Loucy (cell line): Measurements from ENCODE around the gene SERPINB1.

ENCODE experiments used
- H2AFZ ChIP-seq: fragments of 200-600 bp; sonication (generic); 2 replicates; pipeline ENCODE4 v1.6.0; 2016; ENCODE audit warnings: antibody characterized with exemption, mild to moderate bottlenecking, low read length, moderate library complexity
- H3F3A ChIP-seq: fragments of 200-600 bp; 2 replicates; pipeline ENCODE4 v1.6.0; 2016; ENCODE audit warnings: antibody characterized with exemption, low read depth, mild to moderate bottlenecking
- H3K27me3 ChIP-seq: fragments of 200-600 bp; sonication (generic); 2 replicates; pipeline ENCODE4 v1.6.1; 2014; ENCODE audit warnings: low read length, mild to moderate bottlenecking; ENCODE audit not compliant: insufficient read depth, poor library complexity, severe bottlenecking
- H3K36me3 ChIP-seq: fragments of 200-600 bp; sonication (generic); 2 replicates; pipeline ENCODE4 v1.6.1; 2016; ENCODE audit warnings: low read length; ENCODE audit not compliant: insufficient read depth
- H3K4me1 ChIP-seq: fragments of 200-600 bp; sonication (generic); 2 replicates; pipeline ENCODE4 v1.5.1; 2014; ENCODE audit warnings: low read length, mild to moderate bottlenecking; ENCODE audit not compliant: insufficient read depth, poor library complexity, severe bottlenecking
- H3K4me2 ChIP-seq: fragments of 200-600 bp; sonication (generic); 2 replicates; pipeline ENCODE4 v1.6.0; 2014; ENCODE audit warnings: antibody characterized with exemption, low read length, low read depth, mild to moderate bottlenecking; ENCODE audit not compliant: poor library complexity, severe bottlenecking
- H3K4me3 ChIP-seq: fragments of 200-600 bp; sonication (generic); 2 replicates; pipeline ENCODE4 v1.5.1; 2014; ENCODE audit warnings: low read length, mild to moderate bottlenecking, mixed read lengths; ENCODE audit not compliant: poor library complexity, severe bottlenecking
- H3K79me2 ChIP-seq: fragments of 200-600 bp; sonication (generic); 2 replicates; pipeline ENCODE4 v1.6.1; 2014; ENCODE audit warnings: low read length; ENCODE audit not compliant: insufficient read depth
- H3K9ac ChIP-seq: fragments of 200-600 bp; sonication (generic); 2 replicates; pipeline ENCODE4 v1.6.0; 2014; ENCODE audit warnings: mild to moderate bottlenecking, low read depth, low read length, moderate library complexity; ENCODE audit not compliant: poor library complexity, severe bottlenecking
- H3K9me2 ChIP-seq: fragments of 200-600 bp; sonication (generic); replicated peaks from 2 replicates; pipeline ENCODE4 v1.6.1; 2016; ENCODE audit warnings: low read depth, low read length, mixed read lengths
- H3K9me3 ChIP-seq: fragments of 200-600 bp; sonication (generic); 2 replicates; pipeline ENCODE4 v1.6.1; 2014; ENCODE audit warnings: mild to moderate bottlenecking, antibody characterized with exemption, low read length, low read depth; ENCODE audit not compliant: insufficient read depth
- H4K20me1 ChIP-seq: fragments of 200-600 bp; sonication (generic); 2 replicates; pipeline ENCODE4 v1.6.0; 2014; ENCODE audit warnings: antibody characterized with exemption, low read length, mild to moderate bottlenecking; ENCODE audit not compliant: insufficient read depth, poor library complexity, severe bottlenecking
- EZH2phosphoT487 ChIP-seq: fragments of 200-600 bp; IDR thresholded peaks from 2 replicates; pipeline ENCODE4 v1.6.1; 2018; ENCODE audit warnings: antibody characterized with exemption, mild to moderate bottlenecking, moderate library complexity, borderline replicate concordance
- TF ChIP-seq, protein P1 (sequence below): fragments of 200-600 bp; sonication (generic); conservative IDR thresholded peaks from 2 replicates; pipeline ENCODE4 v1.5.1; 2014; ENCODE audit warnings: mild to moderate bottlenecking, antibody characterized with exemption, low read length

The SERPINB1 gene

DNA sequence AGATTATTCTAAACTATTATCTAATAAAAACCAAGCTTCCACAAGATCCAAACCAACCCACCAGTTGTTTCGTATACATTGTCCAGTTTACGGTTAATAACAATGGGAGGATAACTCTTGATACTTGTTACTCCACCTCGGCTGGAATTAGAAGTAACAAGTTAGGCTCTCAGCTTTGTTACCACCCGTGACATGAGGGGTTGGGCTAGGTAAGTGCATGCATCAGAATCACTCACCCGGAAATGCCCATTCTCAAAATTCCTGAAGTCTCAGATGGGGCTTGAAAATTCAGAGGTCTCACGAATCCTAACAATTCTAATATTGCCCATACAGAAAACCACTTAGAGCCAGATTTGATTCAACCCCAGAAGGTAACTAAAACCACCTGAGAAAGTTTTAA, 27.0 kb upstream of the SERPINB1 start:
- H3K79me2 ChIP-seq, result no peaks in the 10 kb centered on the region
- no peaks in the 10 kb centered on the region for H3K9me2 ChIP-seq
- H3K4me2 ChIP-seq, result no peak overlapping the region

DNA sequence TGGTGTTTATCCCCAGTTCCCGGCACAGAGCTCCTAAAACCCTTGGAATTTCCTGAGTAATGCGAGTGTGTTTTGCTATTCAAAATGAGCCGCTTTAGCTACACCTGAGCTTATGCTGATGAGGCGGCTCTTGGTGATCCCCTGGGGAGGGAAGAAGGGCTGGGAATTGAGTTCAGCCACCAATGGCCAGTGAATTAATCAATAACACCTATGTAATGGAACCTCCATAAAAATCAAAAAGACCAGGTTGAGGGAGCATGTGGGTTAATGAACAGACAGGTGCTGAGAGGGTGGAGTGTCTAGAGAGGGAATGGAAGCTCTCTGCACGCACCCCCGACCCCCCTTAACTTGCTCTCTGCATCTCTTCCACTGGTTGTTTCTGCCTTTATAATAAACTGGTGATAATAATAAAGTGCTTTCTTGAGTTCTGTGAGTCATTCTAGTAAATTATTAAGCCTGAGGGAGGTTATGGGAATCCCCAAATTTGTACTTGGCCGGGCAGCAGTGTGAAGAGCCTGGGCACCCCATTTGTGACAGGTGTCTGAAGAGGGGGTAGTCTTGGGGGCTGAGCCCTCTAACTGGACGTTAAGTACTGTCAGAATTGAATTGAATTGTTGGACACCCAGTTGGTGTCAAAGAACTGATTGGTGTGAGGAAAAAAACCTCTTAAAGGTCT, 24.6 kb upstream of the SERPINB1 start:
- no peak overlapping the region for H3K4me3 ChIP-seq
- no peaks in the 10 kb centered on the region for H3K9me3 ChIP-seq
- H4K20me1 ChIP-seq, result no peaks in the 10 kb centered on the region
- no peaks in the 10 kb centered on the region for H3K9me2 ChIP-seq
- no peaks in the 10 kb centered on the region for H3K27me3 ChIP-seq
- TF ChIP-seq EZH2phosphoT487, result no peak
- TF ChIP-seq, protein P1, sequence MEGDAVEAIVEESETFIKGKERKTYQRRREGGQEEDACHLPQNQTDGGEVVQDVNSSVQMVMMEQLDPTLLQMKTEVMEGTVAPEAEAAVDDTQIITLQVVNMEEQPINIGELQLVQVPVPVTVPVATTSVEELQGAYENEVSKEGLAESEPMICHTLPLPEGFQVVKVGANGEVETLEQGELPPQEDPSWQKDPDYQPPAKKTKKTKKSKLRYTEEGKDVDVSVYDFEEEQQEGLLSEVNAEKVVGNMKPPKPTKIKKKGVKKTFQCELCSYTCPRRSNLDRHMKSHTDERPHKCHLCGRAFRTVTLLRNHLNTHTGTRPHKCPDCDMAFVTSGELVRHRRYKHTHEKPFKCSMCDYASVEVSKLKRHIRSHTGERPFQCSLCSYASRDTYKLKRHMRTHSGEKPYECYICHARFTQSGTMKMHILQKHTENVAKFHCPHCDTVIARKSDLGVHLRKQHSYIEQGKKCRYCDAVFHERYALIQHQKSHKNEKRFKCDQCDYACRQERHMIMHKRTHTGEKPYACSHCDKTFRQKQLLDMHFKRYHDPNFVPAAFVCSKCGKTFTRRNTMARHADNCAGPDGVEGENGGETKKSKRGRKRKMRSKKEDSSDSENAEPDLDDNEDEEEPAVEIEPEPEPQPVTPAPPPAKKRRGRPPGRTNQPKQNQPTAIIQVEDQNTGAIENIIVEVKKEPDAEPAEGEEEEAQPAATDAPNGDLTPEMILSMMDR, result no peak
- H3K79me2 ChIP-seq, result no peaks in the 10 kb centered on the region
- 0 out of 2 replicates have a peak, but pooled peaks cover 5% of the 10 kb centered on the region for H3F3A ChIP-seq
- H2AFZ ChIP-seq, result no peak overlapping the region
- H3K36me3 ChIP-seq, result no peaks in the 10 kb centered on the region
- no peak overlapping the region for H3K4me2 ChIP-seq
- no peak overlapping the region for H3K9ac ChIP-seq
- peaks cover 28% of the 10 kb centered on the region for H3K4me1 ChIP-seq

More for the DNA sequence above, 27.0 kb upstream of the SERPINB1 start:
- Histone ChIP-seq H2AFZ (no peak overlapping the region), H3K27me3 (no peaks in the 10 kb centered on the region), H3K4me1 (peaks cover 5% of the 10 kb centered on the region), H3K36me3 (no peaks in the 10 kb centered on the region), H3K9me3 (no peaks in the 10 kb centered on the region), H3K9ac (no peak overlapping the region), H4K20me1 (no peaks in the 10 kb centered on the region), H3F3A (no peaks in the 10 kb centered on the region), H3K4me3 (no peak overlapping the region)
- no peak for TF ChIP-seq EZH2phosphoT487
- TF ChIP-seq, protein P1, result no peak

DNA sequence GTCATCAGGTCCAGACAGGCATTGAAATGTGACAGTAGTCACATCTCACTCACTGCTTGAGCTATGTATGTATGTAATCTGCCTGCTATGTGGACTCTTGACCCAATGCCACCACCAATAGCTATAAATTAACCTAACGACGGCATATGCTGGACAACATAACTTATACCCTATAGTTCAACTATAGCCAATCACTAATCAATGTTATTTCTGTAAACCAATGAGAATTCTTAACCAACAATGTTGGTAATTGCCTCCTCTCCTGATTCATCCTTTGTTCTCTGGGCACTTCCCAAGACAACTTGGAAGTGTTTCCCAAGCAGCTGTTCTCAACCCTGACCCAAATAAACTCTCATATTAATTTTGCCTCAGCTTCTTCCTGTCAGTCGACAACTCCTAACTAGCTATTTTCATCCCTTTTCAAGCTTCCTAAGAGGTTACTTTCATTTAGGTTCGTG, 24.1 kb upstream of the SERPINB1 start:
- TF ChIP-seq, protein P1, result no peak
- no peak for TF ChIP-seq EZH2phosphoT487

More for the DNA sequence above, 24.1 kb upstream of the SERPINB1 start:
- Histone ChIP-seq H3K79me2 (no peaks in the 10 kb centered on the region), H3K4me2 (no peak overlapping the region), H3K27me3 (no peaks in the 10 kb centered on the region), H3F3A (0 out of 2 replicates have a peak, but pooled peaks cover 5% of the 10 kb centered on the region), H4K20me1 (no peaks in the 10 kb centered on the region), H3K9me2 (no peaks in the 10 kb centered on the region), H2AFZ (no peak overlapping the region), H3K4me1 (peaks cover 30% of the 10 kb centered on the region), H3K9ac (no peak overlapping the region), H3K9me3 (no peaks in the 10 kb centered on the region), H3K4me3 (no peak overlapping the region), H3K36me3 (no peaks in the 10 kb centered on the region)
